ENCODE measurements around the gene YTHDF1.

YTHDF1 gene

GRCh38 chr20:63151554-63152321 lies 64.2 kb downstream of the YTHDF1 start:
- Mint-ChIP-seq H3K4me3 (no peak overlapping the region), H3K36me3 (ENCODE audit: low read depth) (no peaks in the 10 kb centered on the region), H3K4me1 (ENCODE audit: low read depth) (no peaks in the 10 kb centered on the region), H3K9me3 (peaks cover 16% of the 10 kb centered on the region), H3K27me3 (ENCODE audit: low read depth) (peaks cover 14% of the 10 kb centered on the region), H3K27ac (no peak overlapping the region)

GRCh38 chr20:63150911-63151531 lies 64.9 kb downstream of the YTHDF1 start:
- Mint-ChIP-seq H3K9me3 (peaks cover 16% of the 10 kb centered on the region), H3K4me1 (ENCODE audit: low read depth) (no peaks in the 10 kb centered on the region), H3K27ac (no peak overlapping the region), H3K4me3 (no peak overlapping the region), H3K36me3 (ENCODE audit: low read depth) (no peaks in the 10 kb centered on the region), H3K27me3 (ENCODE audit: low read depth) (peaks cover 18% of the 10 kb centered on the region)

GRCh38 chr20:63150391-63150898 lies 65.5 kb downstream of the YTHDF1 start:
- Mint-ChIP-seq H3K36me3 (ENCODE audit: low read depth) (no peaks in the 10 kb centered on the region), H3K27me3 (ENCODE audit: low read depth) (peaks cover 18% of the 10 kb centered on the region), H3K4me3 (no peak overlapping the region), H3K9me3 (peaks cover 16% of the 10 kb centered on the region), H3K27ac (no peak overlapping the region), H3K4me1 (ENCODE audit: low read depth) (no peaks in the 10 kb centered on the region)

- Mint-ChIP-seq H3K9me3 (peaks cover 16% of the 10 kb centered on the region), H3K4me1 (ENCODE audit: low read depth) (no peaks in the 10 kb centered on the region), H3K27ac (no peak overlapping the region), H3K27me3 (ENCODE audit: low read depth) (peaks cover 18% of the 10 kb centered on the region), H3K36me3 (ENCODE audit: low read depth) (no peaks in the 10 kb centered on the region), H3K4me3 (no peak overlapping the region)
Observed at GRCh38 chr20:63149531-63150192, 66.3 kb downstream of the YTHDF1 start.

- H3K27me3 Mint-ChIP-seq (ENCODE audit: low read depth), result peaks cover 18% of the 10 kb centered on the region
- H3K4me1 Mint-ChIP-seq (ENCODE audit: low read depth), result no peaks in the 10 kb centered on the region
- no peak overlapping the region for H3K4me3 Mint-ChIP-seq
- H3K9me3 Mint-ChIP-seq, result peaks cover 16% of the 10 kb centered on the region
- no peak overlapping the region for H3K27ac Mint-ChIP-seq
- H3K36me3 Mint-ChIP-seq (ENCODE audit: low read depth), result no peaks in the 10 kb centered on the region
Observed at GRCh38 chr20:63148696-63149095, 67.2 kb downstream of the YTHDF1 start.

- Mint-ChIP-seq H3K36me3 (ENCODE audit: low read depth) (no peaks in the 10 kb centered on the region), H3K9me3 (peaks cover 16% of the 10 kb centered on the region), H3K4me1 (ENCODE audit: low read depth) (no peaks in the 10 kb centered on the region), H3K4me3 (no peak overlapping the region), H3K27ac (no peak overlapping the region), H3K27me3 (ENCODE audit: low read depth) (peaks cover 18% of the 10 kb centered on the region)
Observed at GRCh38 chr20:63147532-63147931, 68.4 kb downstream of the YTHDF1 start.
